Measurements from ENCODE around the gene ATRX.

- TF ChIP-seq, protein P1, sequence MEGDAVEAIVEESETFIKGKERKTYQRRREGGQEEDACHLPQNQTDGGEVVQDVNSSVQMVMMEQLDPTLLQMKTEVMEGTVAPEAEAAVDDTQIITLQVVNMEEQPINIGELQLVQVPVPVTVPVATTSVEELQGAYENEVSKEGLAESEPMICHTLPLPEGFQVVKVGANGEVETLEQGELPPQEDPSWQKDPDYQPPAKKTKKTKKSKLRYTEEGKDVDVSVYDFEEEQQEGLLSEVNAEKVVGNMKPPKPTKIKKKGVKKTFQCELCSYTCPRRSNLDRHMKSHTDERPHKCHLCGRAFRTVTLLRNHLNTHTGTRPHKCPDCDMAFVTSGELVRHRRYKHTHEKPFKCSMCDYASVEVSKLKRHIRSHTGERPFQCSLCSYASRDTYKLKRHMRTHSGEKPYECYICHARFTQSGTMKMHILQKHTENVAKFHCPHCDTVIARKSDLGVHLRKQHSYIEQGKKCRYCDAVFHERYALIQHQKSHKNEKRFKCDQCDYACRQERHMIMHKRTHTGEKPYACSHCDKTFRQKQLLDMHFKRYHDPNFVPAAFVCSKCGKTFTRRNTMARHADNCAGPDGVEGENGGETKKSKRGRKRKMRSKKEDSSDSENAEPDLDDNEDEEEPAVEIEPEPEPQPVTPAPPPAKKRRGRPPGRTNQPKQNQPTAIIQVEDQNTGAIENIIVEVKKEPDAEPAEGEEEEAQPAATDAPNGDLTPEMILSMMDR (IDR thresholded peaks at IDR 0.05): no peak
- TF ChIP-seq EZH2 (IDR thresholded peaks at IDR 0.05; ENCODE audit: borderline replicate concordance, insufficient read depth, low read depth, low read length, poor library complexity, severe bottlenecking): no peak
Measured at GRCh38 chrX:77564823-77565222, 221.2 kb downstream of the ATRX start.

Measured in B cell (primary cell).